ENCODE results near the gene SNORC.

Gene SNORC

DNA sequence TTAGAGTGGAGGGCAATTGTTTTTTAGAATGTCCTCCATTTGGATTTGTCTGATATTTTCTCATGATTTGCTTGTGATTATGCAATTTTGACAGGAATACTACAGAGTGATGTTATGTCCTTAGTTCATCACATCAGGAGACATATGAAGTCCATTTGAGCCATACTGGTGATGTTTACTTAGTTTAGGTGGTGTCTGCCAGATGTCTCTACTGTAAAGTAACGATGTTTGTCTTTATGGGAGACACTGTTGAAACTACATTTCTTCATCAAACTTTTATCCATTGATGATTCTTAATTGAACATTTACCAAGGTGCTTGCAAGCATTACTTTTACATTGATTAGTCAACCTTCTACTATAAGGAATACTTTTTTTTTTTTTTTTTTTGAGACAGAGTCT is 4.9 kb upstream of the SNORC start:
- no peak overlapping the region for H3K4me3 ChIP-seq
- H3K27ac ChIP-seq = no peak overlapping the region

DNA sequence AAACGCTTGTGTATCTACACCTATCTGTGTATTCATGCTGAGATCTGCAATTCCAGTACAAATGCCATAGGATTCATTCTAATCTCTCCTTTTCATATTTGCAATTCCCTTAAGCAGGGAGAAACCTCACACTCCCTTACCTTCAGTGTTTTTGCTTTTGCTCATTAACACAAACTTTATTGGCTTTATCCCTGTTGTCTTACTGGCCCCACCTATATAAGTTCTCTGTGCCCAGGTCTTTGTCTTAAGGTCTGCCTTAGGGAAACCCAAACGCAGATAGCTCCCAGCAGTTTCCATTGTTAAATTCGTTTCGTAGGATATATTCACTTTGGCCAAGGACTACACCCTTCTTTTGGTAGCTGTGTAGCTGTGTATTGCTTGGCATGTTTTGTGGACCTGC is 4.0 kb upstream of the SNORC start:
- Histone ChIP-seq H3K27ac (no peak overlapping the region), H3K4me3 (no peak overlapping the region)

DNA sequence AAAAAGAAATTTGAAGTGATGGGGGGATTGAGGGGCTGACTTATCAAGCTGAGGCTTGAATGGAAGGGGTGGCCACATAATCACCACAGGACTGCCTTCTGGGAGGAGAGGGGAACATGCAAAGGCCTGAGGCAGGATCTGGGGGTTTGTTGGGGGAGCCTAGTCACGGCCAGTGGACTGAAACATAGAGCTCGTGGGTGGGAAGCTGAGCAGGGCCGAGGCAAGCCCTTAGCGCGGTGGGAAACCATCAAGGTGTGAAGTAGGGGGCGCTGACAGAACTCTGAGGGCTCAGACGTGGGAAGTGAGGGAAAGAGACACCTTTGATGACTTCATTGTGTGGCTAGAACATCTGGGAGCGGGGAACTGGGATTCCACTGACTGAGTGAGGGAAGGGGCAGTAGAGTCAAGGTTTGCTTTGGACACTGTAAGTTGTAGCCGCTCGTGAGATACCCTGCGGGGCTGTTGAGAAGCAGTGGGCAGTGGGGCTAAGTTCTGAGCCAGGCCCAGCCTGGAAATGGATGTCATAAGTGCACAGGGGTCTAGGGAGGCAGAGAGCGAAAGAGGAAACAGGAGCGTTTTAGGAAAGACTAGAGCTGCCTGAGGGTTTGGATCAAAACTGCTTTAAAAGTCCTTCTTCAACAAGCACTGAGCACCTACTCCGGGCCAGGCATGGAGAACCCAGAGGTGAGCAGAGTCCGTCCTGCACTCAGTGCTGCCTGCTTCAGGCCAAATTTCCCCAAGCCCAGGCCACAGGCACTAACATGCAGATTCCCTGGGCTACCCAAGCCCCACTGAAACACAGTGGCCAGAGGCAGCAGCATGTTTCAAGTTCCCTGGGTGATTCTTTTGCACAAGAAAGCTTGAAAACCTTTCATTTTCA is 686 bp upstream of the SNORC start:
- Histone ChIP-seq H3K27ac (no peak overlapping the region), H3K4me3 (no peak overlapping the region)

DNA sequence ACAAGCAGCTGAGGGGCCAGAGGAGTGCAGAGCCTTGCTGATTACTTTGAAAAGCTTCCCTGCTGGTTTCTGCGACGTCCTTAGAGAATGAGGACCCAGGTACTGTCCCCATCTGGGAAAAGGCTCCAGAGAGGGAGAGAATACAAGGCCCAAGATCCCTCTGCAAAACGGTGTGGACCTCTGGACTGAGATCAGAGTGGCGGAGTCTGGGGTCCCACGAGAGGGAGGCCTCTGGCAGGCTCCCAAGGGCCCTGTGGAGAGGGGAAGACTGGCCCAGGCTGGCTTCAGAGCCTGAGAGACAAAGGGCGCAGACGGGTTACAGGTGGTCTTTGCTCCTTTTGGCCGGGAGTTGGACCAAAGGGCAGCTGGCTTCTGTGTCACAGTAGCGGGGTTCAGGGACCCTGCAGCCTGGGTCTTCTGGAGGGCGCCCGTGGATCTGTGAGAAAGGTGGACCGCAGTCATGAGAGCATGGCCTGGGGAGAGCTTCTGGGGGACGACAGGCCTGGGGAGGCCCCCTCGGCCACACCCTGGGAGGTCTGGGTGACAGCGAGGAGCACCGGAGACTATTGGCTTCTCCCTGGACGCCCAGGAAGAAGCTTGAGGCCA is 805 bp downstream of the SNORC start:
- peak overlapping the region in 3 of 21 experiments; percentile 9 to 39 (median 31) for H3K27ac ChIP-seq

DNA sequence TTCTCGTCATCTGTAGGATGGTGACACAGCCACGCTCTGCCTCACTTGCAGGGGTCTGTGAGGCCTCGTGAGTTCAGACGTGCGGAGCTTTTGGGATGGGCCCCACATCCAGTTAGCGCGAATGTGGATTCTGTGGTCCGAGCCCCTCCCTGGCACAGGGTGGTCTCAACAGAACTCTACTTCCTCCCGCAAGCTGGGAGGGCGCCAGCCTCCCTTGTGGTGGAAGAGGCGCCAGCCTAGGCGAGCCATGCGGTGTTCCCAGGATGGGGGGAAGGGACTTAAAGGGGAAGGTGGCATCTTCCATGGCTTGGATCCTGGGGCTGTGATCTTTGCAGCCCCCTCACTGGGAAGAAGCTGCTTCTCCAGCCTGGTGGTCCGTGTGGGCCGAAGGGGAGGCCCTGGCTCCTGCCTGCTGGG is 1.4 kb downstream of the SNORC start:
- no peak overlapping the region for H3K4me3 ChIP-seq
- peak overlapping the region in 3 of 21 experiments; percentile 9 to 60 (median 39) for H3K27ac ChIP-seq

More for the DNA sequence above, 805 bp downstream of the SNORC start:
- no peak overlapping the region for H3K4me3 ChIP-seq

DNA sequence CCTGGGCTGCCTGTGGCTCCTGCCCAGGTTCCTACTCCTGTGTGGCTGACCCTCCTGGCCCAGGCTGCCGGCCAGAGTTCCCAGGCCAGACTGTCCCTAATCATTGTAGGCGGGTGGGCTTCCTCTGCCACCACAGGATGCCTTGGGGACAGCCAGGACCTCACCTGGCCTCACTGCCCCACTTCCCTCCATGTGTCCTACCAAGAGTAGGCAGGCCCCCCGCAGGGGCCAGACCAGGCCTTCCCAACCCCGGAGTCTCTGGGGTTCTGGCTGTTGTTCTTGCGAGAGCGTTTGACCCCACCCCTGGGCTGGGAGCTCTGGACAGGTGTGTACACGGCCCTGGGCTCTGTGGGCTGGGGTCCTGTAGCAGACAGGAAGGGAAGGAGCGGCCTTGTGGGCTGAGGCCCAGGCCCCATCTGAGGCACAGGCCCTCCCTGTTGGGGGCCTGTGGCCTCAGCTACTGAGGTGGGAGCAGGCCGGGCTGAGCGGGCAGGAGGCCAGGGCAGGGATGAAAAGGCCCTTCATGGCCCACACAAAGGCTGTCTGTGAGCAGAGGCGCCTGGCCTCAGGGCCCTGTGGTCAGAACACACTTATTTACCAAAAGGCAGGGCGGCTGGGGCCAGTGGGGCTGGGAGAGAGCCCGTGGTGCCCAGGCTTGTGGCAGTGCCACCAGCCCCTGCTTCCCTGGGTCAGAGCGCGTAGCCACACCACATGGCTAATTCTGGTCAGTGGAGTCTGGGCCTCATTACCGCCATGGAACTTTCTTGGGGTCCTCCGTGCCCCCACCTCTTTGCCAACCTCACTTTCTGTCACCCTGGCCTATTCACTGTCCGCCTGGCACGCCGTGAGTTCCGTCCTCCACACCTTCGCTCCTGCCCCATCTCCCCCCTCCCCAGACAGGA is 2.0 kb downstream of the SNORC start:
- peak overlapping the region in 3 of 21 experiments; percentile 9 to 60 (median 39) for H3K27ac ChIP-seq
- H3K4me3 ChIP-seq = no peak overlapping the region

DNA sequence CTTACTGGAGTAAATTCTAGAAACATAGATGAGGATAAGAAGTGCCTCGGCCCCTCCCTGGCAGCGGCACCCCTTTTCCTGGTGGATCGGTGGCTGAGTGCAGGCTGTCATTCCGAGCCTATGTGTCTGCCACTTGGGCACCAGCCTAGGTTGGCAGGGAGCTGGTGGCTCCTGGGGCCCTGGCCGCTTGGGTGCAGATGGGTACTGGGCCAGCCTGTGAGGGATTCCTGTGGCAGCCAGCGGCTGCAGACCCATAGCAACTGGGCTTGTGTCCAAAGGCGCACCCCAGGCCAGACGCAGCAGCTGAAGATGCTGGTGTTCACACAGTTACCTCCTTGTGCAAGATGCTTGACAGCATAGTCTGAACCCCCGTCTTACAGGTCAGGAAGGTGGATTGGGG is 2.8 kb downstream of the SNORC start:
- Histone ChIP-seq H3K4me3 (no peak overlapping the region), H3K27ac (no peak overlapping the region)

DNA sequence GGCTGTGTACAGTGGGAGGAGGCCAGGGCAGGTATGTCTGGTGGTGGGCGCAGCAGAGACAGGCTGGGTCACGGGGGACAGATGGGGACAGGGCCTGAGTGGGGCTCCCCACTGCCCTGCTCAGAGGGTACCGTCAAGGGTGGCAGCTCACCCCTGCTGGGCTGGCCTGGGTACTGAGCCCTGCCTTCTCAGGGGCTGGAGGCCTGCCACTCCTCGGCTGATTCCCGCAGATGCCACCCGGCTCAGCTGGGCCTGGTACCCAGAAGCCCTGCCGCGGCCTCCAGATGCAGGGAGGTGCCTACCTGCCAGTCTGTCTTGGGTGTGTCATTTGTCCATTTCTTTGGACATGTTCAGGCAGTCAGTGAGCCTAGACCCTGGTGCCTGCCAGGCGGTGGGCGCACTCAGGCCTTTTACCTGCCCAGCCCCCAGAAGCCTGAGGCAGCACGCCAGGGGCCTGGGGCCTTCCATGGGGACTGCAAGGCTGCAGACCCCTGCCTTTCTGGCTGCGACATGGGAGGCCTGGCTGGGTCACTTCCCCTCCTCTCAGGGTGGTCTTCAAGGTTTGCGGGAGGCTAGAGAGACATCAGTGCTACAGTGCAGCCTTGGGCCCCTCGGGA is 3.3 kb downstream of the SNORC start:
- Histone ChIP-seq H3K27ac (peak overlapping the region in 1 of 21 experiments; percentile 2), H3K4me3 (no peak overlapping the region)

DNA sequence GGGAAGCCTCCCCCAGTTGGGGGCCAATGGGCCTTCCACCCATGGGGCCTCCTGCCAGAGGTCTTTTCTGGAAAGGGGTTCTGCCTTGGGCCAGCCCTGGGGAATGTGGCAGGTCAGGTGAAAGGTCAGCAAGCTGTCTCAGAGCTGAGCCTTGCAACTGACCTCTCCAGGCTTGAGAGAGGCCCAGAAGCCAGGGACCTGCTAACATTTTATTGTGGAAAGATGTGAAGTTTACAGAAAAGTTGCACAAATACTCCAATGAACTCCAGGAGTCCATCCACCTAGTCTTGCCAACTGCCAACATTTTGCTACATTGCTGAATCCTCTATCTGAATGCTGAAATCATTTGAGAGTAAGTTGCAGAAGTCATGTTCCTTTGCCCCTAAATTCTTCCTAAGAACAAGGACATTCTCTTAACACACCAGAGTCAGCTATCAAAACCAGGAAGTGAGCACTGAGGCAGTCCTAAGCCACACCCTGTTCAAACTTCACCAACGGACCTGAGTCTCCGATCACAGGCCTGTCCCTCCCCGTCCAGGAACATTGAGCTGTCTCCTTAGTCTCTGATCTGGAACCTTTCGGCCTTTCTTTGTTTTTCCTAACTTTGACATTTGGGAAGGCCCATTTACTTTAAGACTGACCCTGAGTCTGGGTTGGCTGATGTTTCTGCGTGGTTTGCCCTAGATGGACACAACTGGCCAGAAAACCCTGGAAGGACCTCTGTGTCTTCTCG is 4.0 kb downstream of the SNORC start:
- H3K27ac ChIP-seq = no peak overlapping the region
- no peak overlapping the region for H3K4me3 ChIP-seq

DNA sequence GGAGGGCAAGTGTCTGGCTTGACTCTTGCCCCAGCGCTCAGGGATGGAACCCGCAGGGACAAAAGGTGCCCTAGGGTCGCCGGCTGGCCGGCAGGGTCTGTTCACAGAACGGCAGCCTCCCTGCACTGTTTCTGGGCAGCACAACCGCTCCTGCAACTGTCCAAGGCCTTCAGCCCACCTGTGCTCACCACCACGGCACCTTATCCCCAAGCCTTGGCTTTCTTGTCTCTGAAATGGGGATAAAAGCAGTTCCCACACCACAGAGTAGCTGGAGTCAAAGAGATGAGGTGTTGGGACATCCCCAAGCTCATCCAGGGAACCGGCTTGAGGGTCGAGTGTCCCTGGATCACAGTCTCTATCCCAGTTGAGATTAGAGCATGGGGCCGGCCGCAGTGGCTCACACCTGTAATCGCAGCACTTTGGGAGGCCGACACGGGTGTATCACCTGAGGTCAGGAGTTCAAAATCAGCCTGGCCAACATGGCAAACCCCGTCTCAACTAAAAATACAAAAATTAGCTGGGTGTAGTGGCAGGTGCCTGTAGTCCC is 4.7 kb downstream of the SNORC start:
- H3K4me3 ChIP-seq = no peak overlapping the region
- H3K27ac ChIP-seq = no peak overlapping the region

DNA sequence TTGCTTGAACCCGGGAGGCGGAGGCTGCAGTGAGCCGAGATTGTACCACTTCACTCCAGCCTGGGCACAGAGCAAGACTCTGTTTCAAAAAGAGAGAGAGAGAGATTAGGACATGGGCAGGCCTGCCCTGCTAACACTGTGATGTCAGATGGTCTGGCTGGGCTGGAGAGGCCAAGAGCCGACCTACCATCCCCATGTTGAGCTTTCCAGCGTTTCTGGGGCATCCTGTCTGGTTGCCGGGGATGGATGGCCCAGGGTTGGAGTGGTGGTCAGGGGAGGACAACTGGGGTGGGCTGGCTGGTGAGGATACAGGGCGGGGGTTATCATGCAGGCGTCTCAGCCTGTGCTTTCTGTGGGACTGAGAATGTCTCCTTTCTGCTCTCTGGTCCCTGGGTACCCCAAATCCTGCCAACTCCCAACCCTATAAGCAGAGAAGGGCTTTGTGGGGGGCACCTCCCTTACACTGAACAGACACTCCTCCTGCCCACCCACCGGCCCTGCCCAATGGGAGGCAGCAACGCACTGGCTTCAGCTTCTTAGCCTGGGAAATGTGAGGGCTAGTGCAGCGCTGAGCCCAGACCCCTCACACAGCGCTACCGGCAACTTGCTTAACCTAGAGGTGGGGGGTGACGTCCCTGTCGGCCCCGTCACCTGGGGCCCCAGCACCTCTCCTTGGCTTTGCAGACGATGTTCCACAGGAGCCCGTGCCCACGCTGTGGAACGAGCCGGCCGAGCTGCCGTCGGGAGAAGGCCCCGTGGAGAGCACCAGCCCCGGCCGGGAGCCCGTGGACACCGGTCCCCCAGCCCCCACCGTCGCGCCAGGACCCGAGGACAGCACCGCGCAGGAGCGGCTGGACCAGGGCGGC is 5.4 kb downstream of the SNORC start:
- Histone ChIP-seq H3K4me3 (peak overlapping the region; percentile 29 to 59 (median 42)), H3K27ac (peak overlapping the region in 6 of 21 experiments; percentile 2 to 67 (median 40))

DNA sequence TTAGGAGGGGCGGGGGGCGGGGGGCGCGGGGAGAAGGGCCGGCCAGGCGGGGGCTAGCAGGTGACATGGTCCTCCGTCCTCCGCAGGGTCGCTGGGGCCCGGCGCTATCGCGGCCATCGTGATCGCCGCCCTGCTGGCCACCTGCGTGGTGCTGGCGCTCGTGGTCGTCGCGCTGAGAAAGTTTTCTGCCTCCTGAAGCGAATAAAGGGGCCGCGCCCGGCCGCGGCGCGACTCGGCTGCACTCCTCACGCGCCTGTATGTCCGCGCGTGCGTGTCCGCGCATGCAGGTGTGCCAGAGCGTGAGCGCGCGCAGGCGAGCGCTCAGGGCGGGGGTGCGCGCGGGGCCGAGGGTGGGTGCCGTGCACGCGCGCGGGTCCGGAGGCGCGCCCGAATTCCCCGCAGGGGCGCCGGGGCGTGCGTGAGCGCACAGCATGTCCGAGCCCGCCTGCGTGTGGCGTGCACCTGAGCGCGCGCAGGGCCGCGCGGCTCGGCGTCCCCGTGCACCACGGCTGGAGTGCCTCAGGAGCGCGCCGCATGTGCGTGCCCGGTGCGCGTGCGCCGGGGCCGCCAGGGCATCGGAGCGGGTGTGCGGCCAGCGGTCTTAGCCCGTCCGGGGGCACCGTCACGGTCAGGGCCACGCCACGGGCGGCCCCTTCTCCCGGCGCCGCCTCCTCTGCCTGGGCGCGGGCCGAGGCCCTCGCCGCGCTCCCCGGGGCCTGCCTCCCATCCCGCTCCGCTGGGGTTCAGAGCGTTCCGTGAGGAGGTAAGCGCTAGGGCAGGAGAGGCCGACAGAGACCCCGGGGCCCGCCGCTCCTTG is 6.3 kb downstream of the SNORC start:
- Histone ChIP-seq H3K27ac (peak overlapping the region in 8 of 21 experiments; percentile 2 to 67 (median 44)), H3K4me3 (peak overlapping the region; percentile 29 to 59 (median 42))

DNA sequence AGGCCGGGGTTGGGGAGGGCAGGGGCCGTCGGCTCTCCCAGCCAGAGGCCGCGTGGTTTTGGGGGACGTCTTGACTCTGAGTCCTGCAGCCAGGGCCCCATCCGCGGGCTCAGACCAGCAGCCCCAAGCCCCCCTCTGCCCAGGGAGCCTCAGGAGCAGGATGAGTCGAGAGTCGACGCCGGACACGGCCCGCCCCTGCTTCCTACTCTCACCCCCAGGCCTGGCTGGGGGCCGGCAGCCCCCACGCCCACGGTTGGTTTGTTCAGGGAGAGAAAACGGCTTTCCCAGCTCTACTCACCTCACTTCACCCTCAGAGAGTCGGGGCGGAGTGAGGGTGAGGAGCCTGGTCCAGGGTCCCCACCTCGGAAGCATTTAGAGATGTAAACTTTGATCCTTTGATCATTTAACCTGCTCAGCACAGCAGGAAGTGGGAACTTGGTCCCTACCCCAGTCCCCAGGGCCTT is 6.9 kb downstream of the SNORC start:
- Histone ChIP-seq H3K27ac (peak overlapping the region in 6 of 21 experiments; percentile 0 to 57 (median 44)), H3K4me3 (peak overlapping the region in 5 of 7 experiments; percentile 30 to 59 (median 43))

DNA sequence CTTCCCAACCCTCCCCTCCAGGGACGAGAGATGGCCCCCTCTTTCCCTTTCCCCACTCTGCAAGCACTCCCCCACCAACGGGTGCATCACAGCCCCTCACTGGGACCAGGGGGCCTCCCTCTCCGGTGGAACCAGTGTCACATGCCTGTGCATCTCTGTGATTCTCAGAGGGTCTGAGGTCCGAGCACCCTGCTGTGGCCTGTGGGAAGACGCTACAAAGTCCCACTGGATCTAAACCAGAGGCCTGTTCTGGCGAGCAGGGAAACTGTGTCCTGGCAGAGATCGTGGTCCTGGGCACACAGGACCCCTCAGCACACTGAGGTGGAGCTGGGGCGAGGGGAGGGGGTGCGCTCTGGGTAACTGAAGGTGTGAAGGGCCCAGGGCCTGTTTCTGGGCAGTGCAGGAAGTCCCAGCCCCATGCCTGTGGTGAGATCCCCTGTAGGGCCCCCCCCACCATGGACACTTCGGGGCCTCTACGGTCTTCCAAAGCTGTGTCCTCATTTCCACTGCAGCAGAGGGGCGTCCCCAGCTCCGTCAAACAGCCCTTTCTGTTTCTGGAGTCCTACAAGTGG is 8.0 kb downstream of the SNORC start:
- Histone ChIP-seq H3K4me3 (no peak overlapping the region), H3K27ac (no peak overlapping the region)

DNA sequence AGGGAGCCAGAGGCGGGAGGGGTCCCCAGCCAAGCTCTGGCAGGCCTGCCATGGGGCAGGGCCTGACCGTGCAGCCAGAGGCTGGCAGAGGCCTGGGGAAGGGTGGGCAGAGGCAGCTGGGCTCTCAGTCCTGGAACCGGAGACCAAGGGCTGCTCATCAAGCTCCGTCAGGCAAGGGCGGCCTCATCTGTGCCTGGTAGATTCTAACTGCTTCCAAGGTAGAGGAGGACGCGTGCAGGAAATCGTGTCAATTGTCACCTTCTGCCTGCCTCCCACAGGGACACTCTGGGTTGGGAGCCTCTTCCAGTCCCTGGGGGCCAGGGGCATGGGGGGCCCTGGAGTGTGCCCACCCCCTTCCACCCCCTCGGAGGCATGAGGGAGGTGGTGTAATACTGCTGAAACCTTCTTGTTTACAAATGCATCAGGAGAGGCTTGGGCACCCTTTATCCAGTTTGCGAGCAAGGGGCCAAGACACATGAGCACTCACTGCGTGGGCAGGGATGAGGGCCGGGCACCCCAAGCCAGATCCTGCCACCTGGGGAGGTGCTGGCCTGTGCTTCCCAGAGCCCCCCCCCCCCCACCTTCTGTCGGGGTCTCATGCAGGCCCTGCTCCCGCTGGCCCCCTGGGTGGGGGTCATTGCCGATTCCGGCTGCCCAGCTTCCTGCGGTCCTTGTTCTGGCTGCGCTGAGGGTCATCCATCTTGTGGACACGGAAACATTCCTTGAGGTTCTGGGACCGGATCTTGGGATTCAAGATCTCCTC is 9.0 kb downstream of the SNORC start:
- Histone ChIP-seq H3K27ac (no peak overlapping the region), H3K4me3 (no peak overlapping the region)
